ENCODE measurements around the gene MITF. TPM values are rescaled to one million over a fixed set of nuclear protein-coding genes. Genes with fewer than 3 reads are reported as not detected.

Gene MITF
- total RNA-seq, 4 donors from 2014 or later = 1.6 to 22.5 (median 6.6) TPM

- no peak for TF ChIP-seq POLR2A (IDR thresholded peaks at IDR 0.05)
- no peak for TF ChIP-seq CTCF (IDR thresholded peaks at IDR 0.05)
- intact Hi-C loops (cut with DNase I) = no loop called here
- H3K27ac ChIP-seq = no peak overlapping the region
- H3K4me3 ChIP-seq = no peak overlapping the region
- H3K27me3 ChIP-seq = no peaks in the 10 kb centered on the region
- no peaks in the 10 kb centered on the region for H3K36me3 ChIP-seq
- H3K9me3 ChIP-seq = no peaks in the 10 kb centered on the region
- no peak for DNase-seq
- H3K4me1 ChIP-seq = no peaks in the 10 kb centered on the region
- WGBS, 2 donors = 76 to 80% methylated on average over 5 to 6 of the region's 6 CpGs
Observed at GRCh38 chr3:69921651-69922050, 182.4 kb downstream of the MITF start.

- H3K27ac ChIP-seq = no peak overlapping the region
- no peak overlapping the region for H3K4me3 ChIP-seq
- DNase-seq = no peak
- intact Hi-C loops (cut with DNase I) = no loop called here
- H3K9me3 ChIP-seq = no peaks in the 10 kb centered on the region
- TF ChIP-seq POLR2A (IDR thresholded peaks at IDR 0.05) (no peak), CTCF (IDR thresholded peaks at IDR 0.05) (no peak)
- WGBS, 2 donors = 78 to 82% methylated on average over 4 of the region's 4 CpGs
- no peaks in the 10 kb centered on the region for H3K4me1 ChIP-seq
- H3K27me3 ChIP-seq = no peaks in the 10 kb centered on the region
- H3K36me3 ChIP-seq = no peaks in the 10 kb centered on the region
Observed at GRCh38 chr3:69922521-69923000, 183.3 kb downstream of the MITF start.

- Histone ChIP-seq H3K4me1 (no peaks in the 10 kb centered on the region), H3K4me3 (no peak overlapping the region), H3K27ac (no peak overlapping the region), H3K36me3 (no peaks in the 10 kb centered on the region), H3K27me3 (no peaks in the 10 kb centered on the region), H3K9me3 (no peaks in the 10 kb centered on the region)
- no peak for DNase-seq
- intact Hi-C loops (cut with DNase I) = no loop called here
- TF ChIP-seq POLR2A (IDR thresholded peaks at IDR 0.05) = no peak
- TF ChIP-seq CTCF (IDR thresholded peaks at IDR 0.05) = no peak
Observed at GRCh38 chr3:69925506-69925905, 186.2 kb downstream of the MITF start.

GRCh38 chr3:69926385-69926784 lies 187.1 kb downstream of the MITF start:
- Histone ChIP-seq H3K36me3 (no peaks in the 10 kb centered on the region), H3K27ac (no peak overlapping the region), H3K9me3 (no peaks in the 10 kb centered on the region), H3K4me1 (no peaks in the 10 kb centered on the region), H3K27me3 (no peaks in the 10 kb centered on the region), H3K4me3 (no peak overlapping the region)
- no peak for DNase-seq
- WGBS, 2 donors = 83 to 84% methylated on average over 8 of the region's 8 CpGs
- intact Hi-C loops (cut with DNase I) = no loop called here
- TF ChIP-seq CTCF (IDR thresholded peaks at IDR 0.05) = no peak
- no peak for TF ChIP-seq POLR2A (IDR thresholded peaks at IDR 0.05)

GRCh38 chr3:69927571-69927970 lies 188.3 kb downstream of the MITF start:
- DNase-seq = no peak
- intact Hi-C loops (cut with DNase I) = no loop called here
- Histone ChIP-seq H3K36me3 (no peaks in the 10 kb centered on the region), H3K9me3 (no peaks in the 10 kb centered on the region), H3K4me1 (no peaks in the 10 kb centered on the region), H3K4me3 (no peak overlapping the region), H3K27ac (no peak overlapping the region), H3K27me3 (no peaks in the 10 kb centered on the region)
- TF ChIP-seq POLR2A (IDR thresholded peaks at IDR 0.05) (no peak), CTCF (IDR thresholded peaks at IDR 0.05) (no peak)

Data from esophagus squamous epithelium (tissue), 5 donors.